Motor neuron (in vitro differentiated cells): ENCODE data around the gene FLT4. TPM values are rescaled to one million over a fixed set of nuclear protein-coding genes. Genes with fewer than 3 reads are reported as not detected.
A peak's percentile ranks its signal among the peaks of the same experiment; 100 is the strongest.
"Not testable (repeated sequence)": the region's sequence is repeated elsewhere in the genome, so short reads cannot be mapped to it uniquely, and the experiment has no call there.

ENCODE experiments used
- ATAC-seq, 8 experiments: fragments of 200-7000 bp; cut with Tn5 transposase; replicated peaks in 6 of 8; 2 replicates each; pipeline ENCODE4 v1.8.0; 2021; ENCODE audit warnings: mild to moderate bottlenecking in 8 of 8, moderate library complexity in 8 of 8
- H3K27ac ChIP-seq, 2 donors: fragments of 250-450 bp; sonication (Bioruptor Pico); 2 replicates each; pipeline ENCODE4 v1.9.0; 2021; ENCODE audit warnings: antibody characterized with exemption in 2 of 2, mild to moderate bottlenecking in 2 of 2, moderate library complexity in 1 of 2
- H3K4me1 ChIP-seq, 2 donors: fragments of 250-450 bp; sonication (Bioruptor Pico); replicated peaks in 1 of 2; 2 replicates each; pipeline ENCODE4 v1.6.1; 2021; ENCODE audit warnings: antibody characterized with exemption in 2 of 2, mild to moderate bottlenecking in 2 of 2, moderate library complexity in 1 of 2
- H3K4me3 ChIP-seq, 5 donors: fragments of 250-450 bp; sonication (Bioruptor Pico); 2 replicates each; pipeline ENCODE4 v1.9.0; 2021; ENCODE audit warnings: antibody characterized with exemption in 5 of 5, mild to moderate bottlenecking in 5 of 5, moderate library complexity in 4 of 5
- WGBS, 10 experiments: fragments of 450-650 bp; shearing (Covaris generic); methylation state at CpG; one replicate each; pipeline ENCODE4 v1.0.0; 2022; 5-methylcytosine and 5-hydroxymethylcytosine counted together
- in situ Hi-C, 9 experiments: fragments of 400-800 bp; cut with MboI; loops; one replicate each; pipeline ENCODE4 v1.15.0; 2021; ENCODE audit warnings: low sequenced_read_pairs in 9 of 9, low pct_unique_long_range_greater_than_20kb in 2 of 9; ENCODE audit not compliant: unreplicated experiment in 9 of 9
- total RNA-seq, 8 experiments: library from RNA; unstranded; fragments of 300-600 nt; gene quantifications; 2 replicates each; pipeline versions ENCODE4 v1.2.3 to v1.2.4, GENCODE V29; 2022

Gene FLT4
- 1 to 10 TPM in 4 of 8 experiments, under 1 TPM in 4; 0.14 to 4.4 (median 1.2) TPM for total RNA-seq

- H3K4me3 ChIP-seq: peak within 1 kb of the TSS in 4 of 5 donors; percentile 20 to 31 (median 24)
- H3K27ac ChIP-seq: no peak within 1 kb of the TSS
- in situ Hi-C loops: no loop called here
- ATAC-seq: peak in 6 of 8 experiments; percentile 54 to 68 (median 60)
- WGBS, 10 experiments: 0 to 17% (median 0%) methylated on average over 1 to 6 of the region's 89 CpGs; no CpG with 5 or more reads in 4 of the 10 experiments
- H3K4me1 ChIP-seq: peaks cover 0 to 8% of the 10 kb centered on the region in 2 donors
Observed at GRCh38 chr5:180649297-180650039, at the start of gene FLT4. FLT4 (minus strand) TSS chr5:180649600; CDS start chr5:180649545, 55 bp downstream.

- 0 to 100% (median 67%) methylated on average over 1 of the region's 1 CpG; no CpG with 5 or more reads in 4 of the 10 experiments for WGBS, 10 experiments
- Histone ChIP-seq H3K27ac (no peak overlapping the region), H3K4me1 (no peaks in the 10 kb centered on the region), H3K4me3 (no peak overlapping the region)
- ATAC-seq: no peak
- in situ Hi-C loops: no loop called here
Observed at GRCh38 chr5:180699042-180699441, 49.6 kb upstream of the FLT4 start.

GRCh38 chr5:180696116-180696515 is 46.7 kb upstream of the FLT4 start:
- in situ Hi-C loops: no loop called here
- WGBS, 10 experiments: 0 to 100% (median 43%) methylated on average over 1 of the region's 1 CpG; no CpG with 5 or more reads in 2 of the 10 experiments
- ATAC-seq: no peak

GRCh38 chr5:180692429-180692828 is 43.0 kb upstream of the FLT4 start:
- in situ Hi-C loops: no loop called here
- H3K27ac ChIP-seq: no peak overlapping the region
- H3K4me1 ChIP-seq: no peaks in the 10 kb centered on the region
- ATAC-seq: no peak
- 4 to 100% (median 52%) methylated on average over 1 to 3 of the region's 3 CpGs for WGBS, 10 experiments
- H3K4me3 ChIP-seq: no peak overlapping the region

More at GRCh38 chr5:180696116-180696515, 46.7 kb upstream of the FLT4 start:
- Histone ChIP-seq H3K4me1 (no peaks in the 10 kb centered on the region), H3K4me3 (no peak overlapping the region), H3K27ac (no peak overlapping the region)

- Histone ChIP-seq H3K4me1 (no peaks in the 10 kb centered on the region), H3K4me3 (no peak overlapping the region), H3K27ac (no peak overlapping the region)
- WGBS, 10 experiments: 17 to 92% (median 60%) methylated on average over 1 to 5 of the region's 6 CpGs; no CpG with 5 or more reads in 1 of the 10 experiments
- no peak for ATAC-seq
- in situ Hi-C loops: no loop called here
Observed at GRCh38 chr5:180691046-180691445, 41.6 kb upstream of the FLT4 start.

GRCh38 chr5:180690562-180690961 is 41.2 kb upstream of the FLT4 start:
- Histone ChIP-seq H3K4me1 (no peaks in the 10 kb centered on the region), H3K27ac (no peak overlapping the region), H3K4me3 (no peak overlapping the region)
- no peak for ATAC-seq
- WGBS, 10 experiments: 17 to 100% (median 56%) methylated on average over 1 to 4 of the region's 6 CpGs; no CpG with 5 or more reads in 5 of the 10 experiments
- in situ Hi-C loops: no loop called here

GRCh38 chr5:180689775-180690174 is 40.4 kb upstream of the FLT4 start:
- H3K4me3 ChIP-seq: no peak overlapping the region
- 17 to 100% (median 65%) methylated on average over 2 to 5 of the region's 7 CpGs; no CpG with 5 or more reads in 2 of the 10 experiments for WGBS, 10 experiments
- ATAC-seq: no peak
- in situ Hi-C loops: no loop called here
- H3K27ac ChIP-seq: no peak overlapping the region
- H3K4me1 ChIP-seq: no peaks in the 10 kb centered on the region

- WGBS, 10 experiments: 6 to 65% (median 43%) methylated on average over 3 to 13 of the region's 13 CpGs
- no peak overlapping the region for H3K27ac ChIP-seq
- H3K4me1 ChIP-seq: no peaks in the 10 kb centered on the region
- in situ Hi-C loops: no loop called here
- no peak for ATAC-seq
- H3K4me3 ChIP-seq: no peak overlapping the region
Observed at GRCh38 chr5:180689071-180689694, 39.8 kb upstream of the FLT4 start.

- ATAC-seq: peak in 1 of 8 experiments; percentile 29
- Histone ChIP-seq H3K4me1 (no peaks in the 10 kb centered on the region), H3K4me3 (no peak overlapping the region), H3K27ac (no peak overlapping the region)
- in situ Hi-C loops: no loop called here
- WGBS, 10 experiments: 7 to 85% (median 49%) methylated on average over 4 to 8 of the region's 8 CpGs
Observed at GRCh38 chr5:180688330-180689070, 39.1 kb upstream of the FLT4 start.

- H3K27ac ChIP-seq, H3K4me1 ChIP-seq, H3K4me3 ChIP-seq, in situ Hi-C loops: not testable (repeated sequence)
- 30 to 91% (median 66%) methylated on average over 2 to 6 of the region's 12 CpGs; no CpG with 5 or more reads in 6 of the 10 experiments for WGBS, 10 experiments
- peak in 1 of 8 experiments; percentile 65 for ATAC-seq
Observed at GRCh38 chr5:180686799-180687198, 37.4 kb upstream of the FLT4 start.

- H3K27ac ChIP-seq: no peak overlapping the region
- in situ Hi-C loops: no loop called here
- no peak for ATAC-seq
- 48 to 92% (median 76%) methylated on average over 2 to 11 of the region's 15 CpGs; no CpG with 5 or more reads in 4 of the 10 experiments for WGBS, 10 experiments
- no peak overlapping the region for H3K4me3 ChIP-seq
- H3K4me1 ChIP-seq: no peaks in the 10 kb centered on the region
Observed at GRCh38 chr5:180684623-180685161, 35.3 kb upstream of the FLT4 start.

GRCh38 chr5:180683220-180683922 is 34.0 kb upstream of the FLT4 start:
- Histone ChIP-seq H3K4me3 (no peak overlapping the region), H3K27ac (no peak overlapping the region), H3K4me1 (no peaks in the 10 kb centered on the region)
- 13 to 89% (median 55%) methylated on average over 1 to 4 of the region's 6 CpGs; no CpG with 5 or more reads in 1 of the 10 experiments for WGBS, 10 experiments
- ATAC-seq: no peak
- in situ Hi-C loops: no loop called here
